HL-60/S4 treated with phorbol 12-myristate 13-acetate at 8.2 ng/mL for 4 days and 3 days (cell line): ENCODE results near the gene B3GNT7.
"Not testable (repeated sequence)": the region's sequence is repeated elsewhere in the genome, so short reads cannot be mapped to it uniquely, and the experiment has no call there.

ENCODE experiments used
- in situ Hi-C: fragments of 300-500 bp; cut with MboI; formaldehyde crosslinking; loops from 2 replicates; pipeline ENCODE4 v1.15.0; 2022; ENCODE audit warnings: low sequenced_read_pairs

Gene B3GNT7, protein sequence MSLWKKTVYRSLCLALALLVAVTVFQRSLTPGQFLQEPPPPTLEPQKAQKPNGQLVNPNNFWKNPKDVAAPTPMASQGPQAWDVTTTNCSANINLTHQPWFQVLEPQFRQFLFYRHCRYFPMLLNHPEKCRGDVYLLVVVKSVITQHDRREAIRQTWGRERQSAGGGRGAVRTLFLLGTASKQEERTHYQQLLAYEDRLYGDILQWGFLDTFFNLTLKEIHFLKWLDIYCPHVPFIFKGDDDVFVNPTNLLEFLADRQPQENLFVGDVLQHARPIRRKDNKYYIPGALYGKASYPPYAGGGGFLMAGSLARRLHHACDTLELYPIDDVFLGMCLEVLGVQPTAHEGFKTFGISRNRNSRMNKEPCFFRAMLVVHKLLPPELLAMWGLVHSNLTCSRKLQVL

DNA sequence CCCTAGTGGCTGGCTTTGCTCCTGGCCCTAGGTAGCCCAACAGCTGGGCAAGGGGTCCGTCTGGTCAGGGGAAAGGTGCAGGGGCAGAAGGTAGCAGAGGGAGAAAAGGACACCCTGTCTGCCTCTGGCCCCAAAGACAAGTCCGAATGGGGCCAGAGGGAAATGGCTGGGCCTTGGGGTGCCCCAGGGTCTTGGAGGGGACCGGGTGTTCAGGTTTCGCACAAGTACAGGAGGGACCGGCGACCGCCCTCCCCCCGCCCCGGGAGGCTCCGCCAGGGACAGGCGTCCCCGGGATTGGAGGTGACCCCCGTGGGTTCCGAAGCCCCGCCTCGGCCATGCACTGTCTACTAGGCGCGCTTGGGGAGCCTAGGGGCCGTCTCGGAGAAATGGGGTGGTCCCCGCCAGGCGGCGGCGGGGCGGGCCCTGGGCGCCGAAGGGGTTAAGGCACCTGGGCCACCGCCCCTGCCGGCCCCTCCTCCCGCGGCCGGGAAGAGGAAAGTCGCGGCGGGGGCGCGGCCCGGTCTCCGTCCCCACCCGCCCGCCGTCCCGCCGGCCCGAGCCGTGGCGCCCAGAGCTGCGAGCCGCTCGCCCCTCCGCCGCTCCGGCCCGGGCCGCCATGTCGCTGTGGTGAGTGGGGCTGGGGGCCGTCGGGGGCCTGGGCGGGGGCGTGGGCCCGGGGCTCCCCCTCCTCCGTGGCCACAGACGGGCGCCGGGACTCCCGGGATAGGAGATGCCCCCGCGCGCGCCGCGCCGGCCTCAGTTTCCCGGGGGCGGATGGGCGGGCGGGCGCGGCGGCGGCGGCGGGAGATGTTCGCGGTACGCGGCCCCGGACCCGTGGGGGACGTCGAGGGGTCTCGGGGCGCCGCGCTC is at the start of gene B3GNT7:
TSS of gene B3GNT7 (plus strand) at position 523 of the 870 bp plus-strand sequence. CDS start at position 617, 94 bp downstream.
- in situ Hi-C loops: no loop called here

DNA sequence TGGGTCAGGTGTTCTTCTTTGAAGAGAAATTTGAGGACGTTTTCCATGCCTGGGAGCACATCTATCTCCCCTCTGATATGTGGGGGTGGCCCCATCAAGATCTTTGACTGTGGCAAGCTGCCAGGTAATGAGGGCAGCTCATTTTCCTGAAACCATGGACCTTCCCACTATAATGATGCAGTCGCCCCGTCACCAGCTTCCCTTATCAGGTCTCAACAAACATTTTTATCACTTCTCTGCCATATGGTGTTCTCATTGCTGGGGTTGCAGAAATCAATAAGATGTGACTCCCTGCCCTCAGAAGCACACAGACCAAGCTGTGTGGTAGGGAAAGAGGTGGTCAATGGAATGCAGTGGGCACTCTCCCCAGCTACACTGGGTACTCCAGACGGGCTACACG is 48.4 kb upstream of the B3GNT7 start:
- in situ Hi-C loops: no loop called here

DNA sequence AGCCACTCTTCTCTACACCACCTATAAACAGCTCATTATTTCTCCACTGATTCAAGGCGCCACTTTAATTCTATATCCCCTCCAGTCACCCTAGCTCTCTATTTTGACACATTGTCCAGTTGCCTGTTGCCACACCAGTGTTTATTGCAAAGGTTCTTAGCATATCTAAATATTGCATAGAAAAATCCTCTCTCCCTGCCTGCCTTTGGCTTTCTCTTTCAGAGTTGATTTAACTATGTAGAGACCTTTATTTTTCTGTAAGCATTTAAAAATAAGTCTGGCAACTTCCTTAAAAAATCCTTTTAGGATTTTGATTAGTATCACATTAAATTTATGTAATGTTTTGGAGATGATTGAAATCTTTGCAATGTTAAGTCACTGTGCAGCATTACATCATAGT is 47.9 kb upstream of the B3GNT7 start:
- in situ Hi-C loops: no loop called here

DNA sequence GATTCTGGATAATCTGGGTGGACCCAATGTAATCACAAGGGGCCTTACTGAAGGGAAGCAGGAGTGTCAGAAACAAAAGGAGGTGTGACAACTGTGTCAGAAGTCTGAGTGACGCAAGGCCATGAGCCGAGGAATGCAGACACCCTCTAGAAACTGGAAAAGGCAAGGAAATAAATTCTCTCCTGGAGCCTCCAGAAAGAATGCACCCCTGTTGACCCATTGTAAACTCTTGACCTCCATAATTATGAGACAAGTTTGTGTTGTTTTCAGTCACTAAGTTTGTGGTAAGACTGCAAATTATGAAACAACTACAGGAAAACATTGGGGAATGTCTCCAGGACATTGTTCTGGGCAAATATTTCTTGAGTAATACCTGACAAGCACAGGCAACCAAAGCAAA is 47.3 kb upstream of the B3GNT7 start:
- in situ Hi-C loops: no loop called here

DNA sequence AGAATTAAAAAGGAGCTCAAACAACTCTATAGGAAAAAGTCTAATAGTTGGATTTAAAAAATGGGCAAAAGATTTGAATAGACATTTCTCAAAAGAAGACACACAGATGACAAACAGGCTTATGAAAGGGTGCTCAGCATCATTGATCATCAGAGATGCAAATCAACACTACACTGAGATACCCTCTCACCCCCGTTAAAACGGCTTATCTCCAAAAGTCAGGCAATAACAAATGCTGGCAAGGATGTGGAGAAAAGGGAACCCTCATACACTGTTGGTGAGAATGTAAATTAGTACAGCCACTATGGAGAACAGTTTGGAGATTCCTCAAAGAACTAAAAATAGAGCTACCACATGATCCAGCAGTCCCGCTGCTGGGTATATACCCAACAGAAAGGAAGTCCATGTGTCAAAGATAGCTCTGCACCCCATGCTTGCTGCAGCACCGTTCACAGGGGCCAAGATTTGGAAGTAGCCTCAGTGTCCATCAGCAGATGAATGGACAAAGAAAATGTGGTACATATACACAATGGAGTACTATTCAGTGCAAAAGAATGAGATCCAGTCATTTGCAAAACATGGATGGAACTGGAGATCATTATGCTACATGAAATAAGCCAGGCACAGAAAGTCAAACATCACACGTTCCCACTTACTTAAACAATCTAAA is 46.7 kb upstream of the B3GNT7 start:
- in situ Hi-C loops: no loop called here

DNA sequence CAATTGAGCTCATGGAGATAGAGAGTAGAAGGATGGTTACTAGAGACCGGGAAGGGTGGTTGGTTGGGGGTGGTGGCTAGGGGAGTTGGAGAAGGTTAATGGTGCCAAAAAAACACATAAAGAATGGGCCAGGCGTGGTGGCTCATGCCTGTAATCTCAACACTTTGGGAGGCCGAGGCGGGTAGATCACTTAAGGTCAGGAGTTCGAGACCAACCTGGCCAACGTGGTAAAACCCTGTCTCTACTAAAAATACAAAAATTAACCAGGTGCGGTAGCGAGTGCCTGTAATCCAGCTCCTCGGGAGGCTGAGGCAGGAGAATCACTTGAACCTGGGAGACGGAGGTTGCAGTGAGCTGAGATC is 46.2 kb upstream of the B3GNT7 start:
- in situ Hi-C loops: not testable (repeated sequence)

DNA sequence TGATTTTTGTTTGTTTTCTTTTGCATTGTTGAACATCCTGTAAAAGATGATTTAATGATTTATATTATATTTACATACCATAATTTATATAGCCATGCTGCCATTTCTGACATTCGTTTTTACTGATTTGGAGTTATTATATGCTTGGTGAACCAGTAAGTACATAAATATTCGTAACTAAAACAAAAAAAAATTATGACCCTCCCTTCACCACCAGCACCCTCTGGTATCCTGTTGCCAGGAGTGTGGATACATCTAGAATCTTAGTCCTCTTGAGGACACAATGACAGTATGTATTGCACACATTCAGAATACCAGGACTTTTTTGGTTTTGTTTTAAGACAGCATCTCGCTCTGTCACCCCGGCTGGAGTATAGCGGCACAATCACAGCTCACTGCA is 43.9 kb upstream of the B3GNT7 start:
- in situ Hi-C loops: no loop called here

DNA sequence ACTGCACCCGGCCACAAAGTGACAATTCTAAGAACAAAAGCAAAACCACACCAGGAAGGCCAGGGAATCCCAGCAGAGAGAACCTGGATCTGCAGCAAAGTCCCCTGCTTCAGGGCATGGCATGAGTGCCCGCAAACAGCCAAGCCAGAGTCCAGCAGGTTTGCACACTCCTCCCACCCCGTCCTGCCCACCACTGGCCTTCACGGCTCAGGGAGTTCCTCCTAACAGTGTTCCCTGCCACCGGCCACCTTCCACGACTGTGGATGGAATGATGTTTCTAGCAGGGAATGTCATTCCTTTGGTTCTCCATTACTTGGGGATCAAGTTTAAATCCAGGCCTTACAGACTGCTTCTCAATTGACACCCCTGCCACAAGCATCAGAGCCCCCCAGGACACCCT is 42.0 kb upstream of the B3GNT7 start:
- in situ Hi-C loops: no loop called here

DNA sequence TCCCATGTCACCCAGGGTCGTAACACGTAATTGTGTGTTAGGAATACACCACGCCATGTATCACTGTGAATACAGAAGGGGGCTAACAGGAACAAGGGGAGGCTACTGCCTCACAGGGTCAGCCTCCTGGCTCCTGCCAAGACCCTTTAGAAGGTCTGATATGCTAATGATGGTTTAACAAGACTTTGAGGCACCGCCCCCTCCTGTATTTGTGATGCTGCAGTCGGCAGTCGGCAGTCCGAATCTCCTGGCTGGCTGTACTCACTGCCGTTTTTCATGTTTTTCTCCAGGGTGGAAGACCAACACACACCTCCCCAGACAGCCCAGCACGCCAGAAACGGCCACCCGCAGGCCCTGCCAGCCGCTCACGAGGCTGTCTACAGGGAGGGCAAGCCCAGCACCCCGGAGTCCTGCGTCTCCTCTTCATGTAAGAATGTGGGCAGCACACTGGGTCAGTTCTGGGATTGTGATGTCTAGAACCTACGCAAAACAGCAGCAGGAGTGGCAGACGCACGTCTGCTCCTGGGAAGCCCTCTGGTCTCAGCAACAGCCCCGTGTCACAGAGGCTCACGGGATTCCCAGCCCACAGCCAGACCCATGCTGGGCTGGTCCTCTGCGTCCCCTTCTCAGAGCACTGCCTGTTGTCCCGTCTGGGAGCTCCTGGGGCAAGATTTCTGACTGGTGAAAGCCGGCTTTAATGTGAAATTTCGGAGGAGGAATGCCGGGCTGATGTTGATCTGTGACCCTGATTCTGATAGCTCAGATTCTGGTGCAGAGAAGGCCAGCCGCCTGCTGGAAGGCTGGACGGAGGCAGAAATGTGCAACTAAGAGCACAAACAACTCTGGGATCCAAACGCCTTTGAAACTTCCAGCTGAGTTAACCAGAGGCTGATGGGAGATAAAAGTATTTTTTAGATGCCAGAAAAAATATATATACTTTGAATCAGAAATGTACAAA is 39.7 kb upstream of the B3GNT7 start:
- in situ Hi-C loops: no loop called here

DNA sequence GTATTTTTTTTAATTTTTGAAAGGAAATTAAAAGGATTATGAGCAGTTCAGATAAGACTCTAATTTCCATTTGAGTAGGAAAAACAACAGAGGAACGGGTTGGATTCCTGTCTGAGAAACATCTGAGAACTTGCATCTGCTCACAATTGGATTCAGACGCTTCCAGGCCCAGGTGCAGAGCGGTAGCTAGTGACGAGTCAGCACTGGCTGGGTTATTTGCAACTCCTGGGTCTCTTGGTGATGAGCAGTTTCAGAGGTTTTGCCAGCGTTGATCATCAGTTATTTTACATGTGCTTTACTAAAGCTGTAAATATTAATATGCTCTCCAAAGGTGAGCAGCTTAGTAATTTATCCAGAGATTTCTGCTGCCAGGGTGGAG is 39.1 kb upstream of the B3GNT7 start:
- in situ Hi-C loops: no loop called here

DNA sequence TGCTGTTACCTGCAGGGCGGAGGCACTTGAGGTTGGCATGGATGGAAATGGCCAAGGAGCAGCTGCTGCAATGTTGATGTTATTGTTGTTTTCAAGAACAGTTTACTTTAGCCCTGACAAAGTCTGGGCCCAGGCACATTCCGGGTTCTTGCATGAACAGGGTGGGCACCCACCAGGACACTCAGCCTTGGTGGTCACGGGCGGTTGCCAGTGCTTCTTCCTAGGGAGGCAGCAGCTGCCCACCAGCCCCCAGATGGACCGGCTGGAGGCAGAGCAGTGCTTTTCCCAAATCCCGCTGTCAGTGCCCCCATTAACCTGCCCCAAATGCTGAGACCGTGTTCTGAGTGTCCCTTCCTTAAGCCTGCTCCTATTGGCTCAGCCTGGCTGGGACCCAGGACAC is 38.5 kb upstream of the B3GNT7 start:
- in situ Hi-C loops: no loop called here

DNA sequence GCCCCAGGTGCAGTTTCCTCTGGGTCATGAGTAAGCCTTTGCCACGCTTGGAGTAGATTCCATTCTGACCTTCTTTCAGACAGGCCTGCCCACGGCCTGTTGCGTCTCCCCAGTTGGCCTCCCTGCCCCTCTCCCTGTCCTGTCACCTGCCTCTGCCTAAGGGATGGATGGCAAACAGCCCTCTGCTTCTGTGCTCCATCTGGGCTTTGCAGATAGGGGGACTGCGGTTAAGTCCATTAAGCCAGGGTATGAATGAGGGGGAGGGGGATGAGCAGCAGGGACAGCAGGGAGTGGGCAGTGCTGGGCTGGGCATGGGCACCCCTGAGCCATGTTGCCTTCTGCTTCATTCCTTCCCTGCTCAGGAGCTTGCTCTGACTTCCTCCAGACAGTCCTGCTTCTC is 37.6 kb upstream of the B3GNT7 start:
- in situ Hi-C loops: no loop called here

DNA sequence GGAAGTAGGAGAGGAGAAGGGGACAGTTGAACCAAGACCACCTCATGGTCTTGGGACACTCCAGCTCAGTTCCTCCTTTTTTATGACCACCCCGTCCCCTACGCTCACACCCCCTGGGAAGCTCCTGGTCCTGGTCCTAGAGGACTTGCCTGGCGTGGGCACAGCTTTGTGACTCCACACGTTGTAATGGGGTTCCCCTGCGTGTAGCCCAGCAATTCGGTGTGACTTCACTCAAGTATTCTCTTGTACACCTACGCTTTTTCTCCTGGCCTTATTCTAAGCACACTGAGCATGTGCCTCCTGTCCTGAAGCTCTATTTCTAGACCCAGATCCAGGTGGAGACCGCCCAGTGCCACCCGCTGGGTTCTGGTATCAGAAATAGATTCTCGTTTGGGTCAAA is 36.1 kb upstream of the B3GNT7 start:
- in situ Hi-C loops: no loop called here

DNA sequence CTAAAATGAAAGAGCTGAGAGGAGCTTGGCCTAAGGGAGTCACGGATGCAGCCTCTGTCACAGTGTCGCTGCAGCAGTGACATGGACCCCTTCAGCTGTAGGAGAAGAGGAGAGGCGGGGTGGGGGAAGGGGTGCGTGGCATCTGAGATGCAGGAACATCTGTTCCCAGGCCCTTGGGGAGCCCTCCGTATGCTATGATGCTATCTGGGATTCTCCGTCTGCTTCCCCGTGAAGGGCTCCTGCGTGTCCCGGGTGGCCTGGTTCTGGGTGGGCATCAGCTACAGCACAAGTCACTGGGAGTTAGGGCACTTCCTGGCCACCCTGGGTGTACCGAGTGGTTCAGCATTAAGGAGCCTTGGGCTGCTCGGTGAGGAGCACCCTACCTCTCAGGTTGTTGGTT is 35.6 kb upstream of the B3GNT7 start:
- in situ Hi-C loops: no loop called here

DNA sequence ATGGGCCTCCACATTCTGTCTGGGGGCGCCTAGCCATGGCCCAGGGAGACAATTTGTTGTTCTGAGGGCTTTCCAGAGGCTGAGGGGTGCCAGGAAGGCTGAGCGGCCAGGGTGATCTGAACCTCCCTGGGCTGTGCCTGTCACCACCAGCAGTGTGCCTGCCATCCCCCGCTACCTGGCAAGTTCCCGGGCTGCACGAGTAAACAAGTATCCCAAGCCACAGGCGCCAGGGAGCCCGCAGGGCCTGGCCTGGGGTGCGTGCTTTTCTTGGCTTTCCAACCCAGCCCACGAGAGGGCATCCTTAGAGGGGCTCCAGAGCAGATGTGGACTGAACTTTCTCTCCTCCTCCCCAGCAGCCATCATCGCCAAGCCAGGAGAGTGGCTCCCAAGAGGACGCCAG is 35.1 kb upstream of the B3GNT7 start:
- in situ Hi-C loops: no loop called here

DNA sequence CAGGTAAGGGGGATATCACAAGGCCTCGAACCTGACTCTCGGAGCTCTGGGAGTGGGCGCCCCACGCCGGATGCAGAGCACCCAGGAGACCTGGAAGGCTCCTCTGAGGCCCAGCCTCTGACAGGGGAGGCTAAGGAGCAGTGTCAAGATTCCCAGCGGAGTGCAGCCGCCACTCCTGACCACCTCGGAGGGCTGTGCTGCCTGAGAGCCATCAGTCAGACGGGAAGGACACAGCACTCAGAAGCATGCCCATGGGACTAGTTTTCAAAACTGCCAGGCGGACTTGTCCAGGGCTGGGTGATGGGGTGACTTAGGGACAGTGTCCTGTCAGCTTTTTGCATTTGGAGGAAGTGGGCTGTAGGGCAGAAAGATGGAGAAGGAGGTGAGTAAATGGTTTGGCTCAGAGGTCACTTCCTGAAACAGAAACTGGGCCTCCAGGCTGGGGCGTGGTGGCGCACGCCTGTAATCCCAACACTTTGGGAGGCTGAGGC is 34.6 kb upstream of the B3GNT7 start:
- in situ Hi-C loops: no loop called here

DNA sequence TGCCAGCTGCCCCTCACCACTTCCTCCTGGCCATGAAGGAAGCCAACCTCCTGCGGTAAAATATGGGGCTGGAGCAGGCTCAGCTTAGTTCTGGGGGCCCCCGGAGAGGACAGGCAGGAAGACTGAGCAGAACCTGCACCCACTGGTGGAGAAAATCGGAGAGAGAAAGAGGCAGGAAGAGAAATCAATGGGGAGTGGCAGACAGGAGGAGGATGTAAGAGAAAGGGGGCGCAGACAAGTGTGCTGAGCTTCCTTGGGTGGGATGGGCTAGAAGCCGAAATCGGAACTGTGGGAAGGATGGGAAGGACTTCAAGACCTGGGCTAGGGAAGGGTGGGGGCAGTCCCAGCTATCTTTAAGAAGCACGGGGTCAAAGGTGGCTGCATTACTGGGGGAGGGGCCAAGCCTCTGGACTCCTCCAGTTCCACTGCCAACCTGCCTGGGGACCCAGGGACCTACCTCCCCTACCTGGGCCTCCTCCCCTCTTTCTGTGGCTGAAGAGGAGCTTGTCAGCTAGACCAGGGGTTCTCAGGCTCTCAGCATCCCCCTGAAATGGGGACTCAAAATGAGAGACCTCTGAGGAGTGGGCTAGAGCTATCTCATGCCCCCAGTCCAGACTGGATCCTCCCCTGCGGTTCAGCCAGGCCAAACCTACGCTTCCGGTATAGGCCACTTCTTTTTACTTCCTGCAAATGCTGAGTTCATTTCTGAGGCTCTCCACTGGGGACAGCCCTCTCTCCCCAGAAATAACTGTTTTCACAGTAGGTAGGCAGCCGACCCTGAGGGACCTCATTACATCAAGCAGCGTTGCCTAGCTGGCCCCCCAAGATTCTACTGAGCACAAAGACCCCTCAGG is 33.6 kb upstream of the B3GNT7 start:
- in situ Hi-C loops: no loop called here

DNA sequence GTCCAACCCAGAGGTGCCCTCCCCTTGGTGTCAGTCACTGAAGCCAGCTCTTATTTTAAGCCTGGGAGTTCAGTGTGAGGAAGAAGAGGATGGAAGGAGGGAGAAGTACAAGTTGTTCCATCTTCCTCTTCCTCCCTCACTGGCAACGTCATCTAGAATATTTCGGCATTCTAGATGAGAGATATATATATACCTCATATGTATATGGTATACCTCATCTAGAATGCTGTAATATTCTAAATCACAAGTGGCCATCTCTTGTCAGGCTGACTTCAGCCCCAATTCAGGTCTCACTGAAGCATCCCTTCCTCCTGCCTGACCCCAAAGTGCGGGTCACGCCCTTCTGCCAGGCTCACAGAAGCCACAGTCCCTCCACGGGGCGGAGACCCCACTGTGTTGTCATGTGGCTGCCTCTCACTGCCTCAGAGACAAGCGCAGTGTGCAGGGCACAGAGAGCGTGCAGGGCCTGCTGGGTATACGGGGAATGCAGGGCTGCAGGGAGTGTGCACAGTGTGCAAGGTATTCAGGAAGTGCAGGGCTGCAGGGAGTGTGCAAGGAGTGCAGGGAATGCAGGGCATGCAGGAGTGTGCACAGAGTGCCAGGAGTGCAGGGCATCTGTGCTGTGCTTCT is 32.8 kb upstream of the B3GNT7 start:
- in situ Hi-C loops: no loop called here

DNA sequence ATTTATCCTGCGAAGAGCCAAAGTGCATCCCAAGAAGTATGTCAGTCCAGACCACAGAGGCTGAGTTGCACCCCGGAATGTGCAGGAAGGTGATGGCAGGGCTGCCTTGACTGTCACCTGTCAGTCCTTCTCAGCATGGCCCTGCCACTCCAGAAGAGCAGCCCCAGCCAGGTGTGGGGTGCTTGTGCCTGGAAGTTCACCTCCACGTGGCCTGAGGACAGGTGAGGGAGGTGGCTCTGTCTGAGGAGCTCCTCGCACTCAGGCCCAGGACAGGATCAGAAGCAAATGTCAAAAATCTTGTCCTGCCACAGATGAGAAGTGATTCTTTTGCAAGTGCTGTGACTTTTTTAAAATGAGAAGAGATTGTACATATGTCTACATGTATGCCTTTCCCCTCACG is 31.4 kb upstream of the B3GNT7 start:
- in situ Hi-C loops: no loop called here
